ENCODE data around the gene CD81. TPM values are rescaled to one million over a fixed set of nuclear protein-coding genes. Genes with fewer than 3 reads are reported as not detected.

The CD81 gene
- total and polyA plus RNA-seq, 9 of the 15 experiments (the other 6 are each of a cell fraction or from before 2014, with no cell fraction given): 2.4 to 189 (median 61.7) TPM

- TF ChIP-seq ZNF253 (CRISPR knock-in tag; conservative IDR thresholded peaks at IDR 0.05) (no peak), PHB2 (IDR thresholded peaks at IDR 0.05; ENCODE audit: low read depth) (no peak), ZNF263 (CRISPR knock-in tag; IDR thresholded peaks at IDR 0.05; ENCODE audit: borderline replicate concordance) (no peak), ZNF445 (CRISPR knock-in tag; IDR thresholded peaks at IDR 0.05; ENCODE audit: low read depth) (no peak), ZNF277 (CRISPR knock-in tag; IDR thresholded peaks at IDR 0.05; ENCODE audit: borderline replicate concordance) (no peak), NCOA1 (IDR thresholded peaks at IDR 0.05; ENCODE audit: low read depth) (no peak)
Measured at GRCh38 chr11:2415171-2415570, 38.1 kb downstream of the CD81 start (continued).

- Histone ChIP-seq H3K9me1 (ENCODE audit: control insufficient read depth, insufficient read depth, low read length) (no peaks in the 10 kb centered on the region), H3K9me3 (replicated peaks; ENCODE audit: control insufficient read depth, insufficient read depth, low read depth, low read length) (no peaks in the 10 kb centered on the region), H3K4me3 (no peak overlapping the region), H3K4me1 (replicated peaks in 1 of 2; ENCODE audit: control insufficient read depth in 2 of 2, insufficient read depth in 2 of 2, low read length in 2 of 2) (peaks cover 0 to 76% of the 10 kb centered on the region in 2 experiments; a peak in 3 of 5 replicates), H3K9ac (ENCODE audit: insufficient read depth in 1 of 2, low read depth in 2 of 2, low read length in 2 of 2) (0 out of 4 replicates have a peak overlapping the region, but pooled peaks of 1 of the 2 experiments have one; percentile 45), H4K20me1 (replicated peaks; ENCODE audit: control insufficient read depth, insufficient read depth, low read length) (peaks cover 13% of the 10 kb centered on the region; the same call in 1 of the 2 replicates), H3K27ac (ENCODE audit: extremely low read depth, low read depth, low read length) (no peak overlapping the region), H3K4me2 (ENCODE audit: insufficient read depth, low read length) (no peak overlapping the region), H3K79me2 (ENCODE audit: control insufficient read depth, insufficient read depth, low read length) (no peaks in the 10 kb centered on the region), H3K36me3 (ENCODE audit: control insufficient read depth, insufficient read depth, low read length) (no peaks in the 10 kb centered on the region), H2AFZ (ENCODE audit: low read depth, low read length) (0 out of 2 replicates have a peak overlapping the region, but pooled peaks have one; percentile 21), H3K27me3 (ENCODE audit: control insufficient read depth in 2 of 2, insufficient read depth in 2 of 2, low read length in 2 of 2) (peaks cover 9 to 68% of the 10 kb centered on the region in 2 experiments; a peak in 4 of 5 replicates)
- no TSS peak for BruUV-seq (replicated peaks)
- CTCF ChIA-PET (ENCODE audit: low intra/inter-chr PET ratio): interaction anchor here (0.6 kb wide), 1 partner anchor 116 kb away, joined by 3 read pairs; no protein-coding TSS in a partner anchor
- intact Hi-C loops (cut with micrococcal nuclease) (no loop called here), in situ Hi-C loops (cut with MboI) (loop anchor here (5.0 kb wide), 2 partner anchors 103 to 213 kb away; no protein-coding TSS in a partner anchor)
- WGBS (ENCODE audit: insufficient coverage, low coverage, missing lambda C conversion rate): 19% methylated on average over 26 of the region's 34 CpGs
- no peak for FAIRE-seq
- POLR2A ChIA-PET: no interaction called here
- peak in 3 of 4 experiments; percentile 27 to 55 (median 47) for DNase-seq (ENCODE audit: extremely low read depth in 1 of 4, low spot score in 3 of 4)
- ATAC-seq: 0 out of 3 replicates have a peak, but pooled peaks have one; percentile 19
- TF ChIP-seq E2F6 (IDR thresholded peaks at IDR 0.05; ENCODE audit: borderline replicate concordance in 1 of 2, extremely low read depth in 1 of 2, insufficient read depth in 1 of 2, insufficient read length in 1 of 2, low read depth in 1 of 2, low read length in 1 of 2, poor library complexity in 1 of 2, severe bottlenecking in 1 of 2): peak in 1 of 2 experiments; percentile 43
- 0 out of 2 replicates have a peak, but pooled peaks have one; percentile 63 for TF ChIP-seq ZNF282 (CRISPR knock-in tag; IDR thresholded peaks at IDR 0.05)
- no peak for TF ChIP-seq CREB3 (tag; conservative IDR thresholded peaks at IDR 0.05; ENCODE audit: low read depth)
- peak; percentile 11 to 29; a peak in 3 of 4 replicates for TF ChIP-seq NRF1 (conservative IDR thresholded peaks at IDR 0.05 in 1 of 2, IDR thresholded peaks at IDR 0.05 in 1 of 2)
- TF ChIP-seq ZNF395 (CRISPR knock-in tag; IDR thresholded peaks at IDR 0.05): no peak
- TF ChIP-seq MYC (IDR thresholded peaks at IDR 0.05; ENCODE audit: low read depth, low read length): 0 out of 2 replicates have a peak, but pooled peaks have one; percentile 22
- no peak for TF ChIP-seq MYC (CRISPR knock-in tag; IDR thresholded peaks at IDR 0.05; ENCODE audit: borderline replicate concordance, low read depth)
- peak; percentile 79 for TF ChIP-seq CBFB (CRISPR knock-in tag; IDR thresholded peaks at IDR 0.05)
Measured at GRCh38 chr11:2415601-2416380, 38.7 kb downstream of the CD81 start.
